GM19025 (cell line): ENCODE results near the gene RAPGEF2.

ENCODE experiments used
- ATAC-seq: cut with Tn5 transposase; IDR thresholded peaks from one replicate; pipeline ENCODE4 v1.9.1; 2021; ENCODE audit warnings: mild to moderate bottlenecking, low read depth, moderate library complexity; ENCODE audit not compliant: unreplicated experiment

The RAPGEF2 gene

DNA sequence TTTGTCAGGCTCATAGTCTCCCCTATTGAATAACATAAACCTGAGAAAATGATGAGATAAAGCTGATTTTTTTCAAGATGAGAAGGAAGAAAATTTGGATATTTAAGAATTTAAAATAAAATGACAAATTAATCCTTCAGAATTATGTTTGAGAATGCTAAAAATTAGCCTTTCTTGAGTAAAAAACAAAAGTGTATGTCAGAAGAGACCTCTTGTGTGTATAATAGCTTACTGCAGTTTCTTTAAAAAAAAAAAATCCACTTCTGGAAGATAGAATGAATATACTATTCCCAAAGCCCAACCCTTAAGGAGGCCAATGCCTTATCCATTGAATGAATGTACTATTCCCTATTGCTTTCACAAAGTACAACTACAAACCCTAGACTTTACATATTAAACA is 281.8 kb downstream of the RAPGEF2 start:
- no peak for ATAC-seq

DNA sequence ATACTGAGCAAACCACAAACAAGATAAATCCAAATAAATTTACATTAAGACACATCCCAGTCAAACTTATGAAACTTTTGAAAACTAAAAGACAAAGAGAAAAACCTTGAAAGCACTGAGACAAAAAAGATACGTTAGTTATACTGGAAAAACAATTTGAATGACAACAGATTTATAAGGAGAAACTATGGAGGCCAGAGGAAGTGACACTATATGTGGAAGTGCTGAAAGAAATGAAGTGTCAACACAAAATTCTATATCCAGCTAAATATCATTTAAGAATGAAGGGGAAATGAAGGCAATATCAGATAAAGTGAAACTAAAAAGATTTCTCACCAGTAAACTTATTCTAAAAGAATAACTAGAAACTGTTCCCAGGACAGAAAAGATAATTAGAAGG is 283.7 kb downstream of the RAPGEF2 start:
- ATAC-seq: no peak

DNA sequence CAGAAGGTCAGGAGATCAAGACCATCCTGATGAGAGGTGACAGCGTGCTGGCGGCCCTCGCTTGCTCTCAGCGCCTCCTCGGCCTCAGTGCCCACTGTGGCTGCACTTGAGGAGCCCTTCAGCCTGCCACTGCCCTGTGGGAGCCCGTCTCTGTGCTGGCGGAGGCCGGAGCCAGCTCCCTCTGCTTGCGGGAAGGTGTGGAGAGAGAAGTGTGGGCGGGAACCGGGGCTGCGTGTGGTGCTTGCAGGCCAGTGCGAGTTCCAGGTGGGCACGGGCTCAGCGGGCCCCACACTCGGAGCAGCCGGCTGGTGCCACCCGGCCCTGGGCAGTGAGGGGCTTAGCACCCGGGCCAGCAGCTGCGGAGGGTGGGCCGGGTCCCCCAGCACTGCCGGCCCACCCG is 286.9 kb downstream of the RAPGEF2 start:
- no peak for ATAC-seq

- no peak for ATAC-seq
Measured at GRCh38 chr4:159390648-159391047, 287.8 kb downstream of the RAPGEF2 start.

- ATAC-seq: no peak
Measured at GRCh38 chr4:159395693-159396092, 292.8 kb downstream of the RAPGEF2 start.

GRCh38 chr4:159396151-159396550 is 293.3 kb downstream of the RAPGEF2 start:
- ATAC-seq: no peak

DNA sequence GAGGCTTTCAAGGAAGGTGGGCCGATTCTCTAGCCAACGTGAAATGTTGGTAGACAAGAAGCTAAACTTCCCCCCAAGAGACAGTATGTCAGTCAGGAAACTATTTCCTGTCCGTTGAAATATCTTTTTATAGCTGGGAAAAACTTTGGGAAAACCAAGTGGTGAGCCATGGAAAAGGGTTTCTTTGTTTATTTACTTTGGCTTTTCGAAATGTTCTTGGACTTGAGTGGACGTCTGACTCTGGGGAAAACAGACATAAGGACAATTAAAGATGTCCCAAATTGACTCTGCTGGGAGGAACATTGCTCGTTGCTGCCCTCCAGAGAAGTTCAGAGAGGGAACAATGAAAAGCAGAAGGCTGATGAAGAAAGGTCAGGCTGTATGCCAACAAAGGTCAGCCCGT is 295.4 kb downstream of the RAPGEF2 start:
- ATAC-seq: no peak

GRCh38 chr4:159400558-159401225 is 297.8 kb downstream of the RAPGEF2 start:
- ATAC-seq: no peak

DNA sequence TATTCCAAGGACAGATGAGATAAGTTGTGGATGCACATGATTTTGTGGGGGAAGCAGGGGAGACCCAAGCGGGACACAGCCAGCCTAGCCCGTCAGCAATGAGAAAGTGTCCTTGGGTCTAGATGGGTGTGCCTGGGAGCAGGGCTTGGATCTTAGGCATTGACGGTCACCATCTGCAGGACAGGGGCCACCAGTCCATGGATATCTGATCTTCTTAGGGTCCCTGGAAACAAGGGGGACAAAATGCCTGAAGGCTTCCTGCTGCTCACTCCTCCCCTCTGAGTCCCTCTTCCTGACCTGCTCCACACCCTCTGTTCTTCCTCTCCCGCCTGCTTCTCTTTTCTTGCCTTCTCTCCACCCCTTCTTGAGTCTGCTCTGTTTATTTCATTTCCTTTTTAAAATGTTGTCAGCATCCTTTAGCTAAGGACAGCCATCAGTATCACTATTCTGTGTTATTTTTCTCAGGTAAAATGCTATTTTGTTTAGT is 298.4 kb downstream of the RAPGEF2 start:
- ATAC-seq: no peak

DNA sequence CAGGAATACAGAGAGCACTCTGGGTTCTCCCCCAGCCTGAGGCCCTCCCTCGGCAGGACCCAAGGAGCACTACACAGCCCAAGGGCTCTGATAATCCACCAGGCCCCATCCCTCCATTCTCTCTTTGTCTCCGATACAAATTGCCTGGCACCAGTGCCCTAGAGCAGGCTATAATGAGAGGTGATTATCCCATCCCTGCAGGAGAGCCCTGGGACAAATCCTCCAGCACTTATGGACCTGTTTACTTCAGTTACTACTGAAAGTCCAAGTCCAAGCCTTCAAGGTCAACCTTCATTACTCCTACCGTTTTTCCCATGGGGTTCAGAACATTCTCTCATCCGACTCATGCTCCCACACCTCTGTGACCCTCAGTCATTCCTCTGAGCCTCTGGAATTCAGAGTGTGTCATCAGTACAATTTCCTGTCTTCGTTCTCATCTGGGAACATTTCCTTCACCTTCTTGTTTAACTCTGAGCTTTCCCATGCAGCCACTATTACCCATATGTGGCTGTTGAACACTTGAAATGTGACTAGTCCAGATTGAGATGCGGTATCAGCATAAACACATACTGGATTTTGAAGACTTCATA is 299.0 kb downstream of the RAPGEF2 start:
- no peak for ATAC-seq
